ENCODE measurements around the gene MYO9B.
A peak's percentile ranks its signal among the peaks of the same experiment; 100 is the strongest.
"Not testable (repeated sequence)": the region's sequence is repeated elsewhere in the genome, so short reads cannot be mapped to it uniquely, and the experiment has no call there.

MYO9B gene

GRCh38 chr19:17090583-17090982, 15.0 kb downstream of the MYO9B start:
- DNase-seq = no peak

- DNase-seq = no peak
These were observed 16.3 kb downstream of the MYO9B start for GRCh38 chr19:17091758-17092333.

DNA sequence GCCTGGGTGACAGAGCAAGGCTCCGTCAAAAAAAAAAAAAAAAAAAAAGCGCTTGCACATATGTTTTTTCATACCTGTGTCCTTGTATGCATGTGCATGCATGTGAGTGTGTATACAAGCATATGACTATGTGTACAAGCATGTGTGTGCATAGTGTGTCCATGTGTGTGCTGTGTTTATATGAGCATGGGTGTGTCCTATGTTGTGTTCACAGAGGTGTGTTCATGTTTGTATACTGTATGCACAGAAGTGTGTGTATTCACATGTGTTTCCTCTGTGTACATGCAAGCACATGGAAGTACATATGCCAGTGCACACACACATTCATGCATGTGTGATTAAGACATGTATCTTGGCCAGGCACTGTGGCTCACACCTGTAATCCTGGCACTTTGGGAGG, 17.1 kb downstream of the MYO9B start:
- no peak for DNase-seq

DNA sequence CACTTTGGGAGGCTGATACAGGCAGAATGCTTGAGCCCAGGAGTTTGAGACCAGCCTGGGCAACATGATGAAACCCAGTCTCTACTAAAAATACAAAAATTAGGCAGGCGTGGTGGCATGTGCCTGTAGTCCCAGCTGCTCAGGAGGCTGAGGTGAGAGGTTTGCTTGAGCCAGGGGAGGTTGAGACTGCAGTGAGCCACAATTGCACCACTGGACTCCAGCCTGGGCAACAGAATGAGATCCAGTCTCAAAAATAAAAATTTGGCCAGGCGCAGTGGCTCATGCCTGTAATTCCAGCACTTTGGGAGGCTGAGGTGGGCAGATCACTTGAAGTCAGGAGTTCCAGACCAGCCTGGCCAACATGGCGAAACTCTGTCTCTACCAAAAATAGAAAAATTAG, 19.1 kb downstream of the MYO9B start:
- DNase-seq = not testable (repeated sequence)

DNA sequence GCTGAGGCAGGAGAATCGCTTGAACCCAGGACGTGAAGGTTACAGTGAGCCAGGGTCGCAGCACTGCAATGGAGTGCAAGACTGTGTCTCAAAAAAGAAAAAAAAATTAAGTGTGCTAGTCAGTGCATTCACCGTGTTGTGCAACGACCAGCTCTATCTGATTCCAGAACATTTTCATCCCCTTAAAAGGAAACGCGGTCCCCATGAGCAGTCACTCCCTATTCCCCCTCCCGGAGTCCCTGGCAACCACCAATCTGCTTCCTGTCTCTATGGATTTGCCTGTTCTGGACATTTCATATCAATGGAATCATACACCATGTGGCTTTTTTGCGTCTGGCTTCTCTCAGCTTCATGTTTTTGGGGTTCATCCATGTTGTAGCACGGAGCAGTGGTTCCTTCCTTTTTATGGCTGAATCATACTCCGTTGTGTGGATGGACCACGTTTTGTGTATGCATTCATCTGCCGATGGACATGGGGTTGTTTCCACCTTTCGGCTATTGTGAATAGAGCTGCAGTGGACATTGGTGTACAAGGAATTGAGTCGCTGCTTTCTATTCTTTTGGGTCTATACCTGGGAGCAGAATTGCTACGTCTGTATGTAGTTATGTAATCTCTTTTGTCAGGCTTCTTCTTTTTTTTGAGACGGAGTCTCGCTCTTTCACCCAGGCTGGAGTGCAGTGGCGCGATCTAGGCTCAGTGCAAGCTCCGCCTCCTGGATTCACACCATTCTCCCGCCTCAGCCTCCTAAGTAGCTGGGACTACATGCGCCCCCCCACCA, 19.8 kb downstream of the MYO9B start:
- DNase-seq = no peak

DNA sequence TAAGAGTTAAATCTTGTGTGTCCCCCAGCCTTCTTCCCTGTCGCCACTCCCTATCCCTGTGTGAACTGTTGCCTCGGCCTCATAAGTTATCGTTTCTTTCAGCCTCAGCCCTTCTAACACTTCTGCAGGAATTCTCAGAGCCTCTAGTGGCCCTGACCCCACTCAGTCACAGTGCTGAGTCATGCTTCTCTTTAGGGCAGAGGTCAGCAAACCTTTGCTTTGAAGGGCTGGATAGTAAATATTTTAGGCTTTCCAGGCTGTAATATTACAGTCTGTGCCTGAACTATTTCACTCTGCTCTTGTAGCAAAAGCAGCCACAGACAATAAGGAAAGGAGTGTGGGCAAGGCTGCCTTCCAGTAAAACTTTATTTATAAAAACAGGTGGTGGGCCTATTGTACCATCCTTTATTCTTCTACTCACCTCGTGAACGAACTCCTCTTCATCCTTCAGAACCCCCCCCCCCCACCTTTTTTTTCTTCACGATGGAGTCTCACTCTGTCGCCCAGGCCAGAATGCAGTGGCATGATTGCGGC, 22.1 kb downstream of the MYO9B start:
- no peak for DNase-seq

GRCh38 chr19:17098326-17098725, 22.7 kb downstream of the MYO9B start:
- no peak for DNase-seq

- DNase-seq = no peak
These were observed 26.4 kb downstream of the MYO9B start for GRCh38 chr19:17101686-17102628.

DNA sequence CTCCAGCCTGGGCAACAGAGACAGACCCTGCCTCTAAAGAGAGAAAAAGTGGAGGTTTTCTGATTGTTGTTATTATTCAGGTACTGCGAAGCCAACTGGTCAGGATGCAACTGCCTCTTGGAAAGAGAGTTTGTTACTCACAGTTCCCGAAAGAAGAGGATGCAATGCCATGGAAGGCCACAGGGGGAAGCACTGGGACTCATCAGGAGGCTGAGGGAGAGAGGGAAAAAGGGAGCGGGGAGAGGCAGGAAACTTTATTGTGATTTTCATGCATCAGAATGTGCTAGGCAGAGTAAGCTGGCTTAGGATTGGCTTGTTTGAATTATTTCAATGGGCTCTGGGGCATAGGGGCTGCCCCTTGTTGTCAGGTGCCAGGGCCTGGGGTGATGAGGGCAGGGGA, 27.6 kb downstream of the MYO9B start:
- peak; percentile 40 for DNase-seq

GRCh38 chr19:17104679-17105078, 29.1 kb downstream of the MYO9B start:
- DNase-seq = no peak

DNA sequence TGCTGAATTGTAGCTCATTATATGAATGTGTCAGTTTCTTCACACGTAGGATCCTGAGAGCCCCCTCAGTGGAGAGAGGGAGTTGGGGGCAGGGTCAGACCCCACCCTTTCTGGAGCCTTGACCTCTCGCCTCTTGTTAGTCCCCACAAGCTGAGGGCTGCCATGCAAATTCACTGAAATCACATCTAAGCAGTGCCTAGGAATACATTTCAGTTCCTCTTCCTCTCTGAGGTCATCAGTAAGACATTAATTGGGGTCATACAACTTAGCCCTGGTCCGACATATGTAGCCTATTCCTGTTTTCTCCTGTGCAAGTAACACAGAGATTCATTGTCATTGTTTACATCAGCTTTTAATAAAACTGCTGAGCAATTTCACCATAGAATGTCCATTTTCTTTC, 30.0 kb downstream of the MYO9B start:
- DNase-seq = no peak

GRCh38 chr19:17106964-17107363, 31.4 kb downstream of the MYO9B start:
- not testable (repeated sequence) for DNase-seq

DNA sequence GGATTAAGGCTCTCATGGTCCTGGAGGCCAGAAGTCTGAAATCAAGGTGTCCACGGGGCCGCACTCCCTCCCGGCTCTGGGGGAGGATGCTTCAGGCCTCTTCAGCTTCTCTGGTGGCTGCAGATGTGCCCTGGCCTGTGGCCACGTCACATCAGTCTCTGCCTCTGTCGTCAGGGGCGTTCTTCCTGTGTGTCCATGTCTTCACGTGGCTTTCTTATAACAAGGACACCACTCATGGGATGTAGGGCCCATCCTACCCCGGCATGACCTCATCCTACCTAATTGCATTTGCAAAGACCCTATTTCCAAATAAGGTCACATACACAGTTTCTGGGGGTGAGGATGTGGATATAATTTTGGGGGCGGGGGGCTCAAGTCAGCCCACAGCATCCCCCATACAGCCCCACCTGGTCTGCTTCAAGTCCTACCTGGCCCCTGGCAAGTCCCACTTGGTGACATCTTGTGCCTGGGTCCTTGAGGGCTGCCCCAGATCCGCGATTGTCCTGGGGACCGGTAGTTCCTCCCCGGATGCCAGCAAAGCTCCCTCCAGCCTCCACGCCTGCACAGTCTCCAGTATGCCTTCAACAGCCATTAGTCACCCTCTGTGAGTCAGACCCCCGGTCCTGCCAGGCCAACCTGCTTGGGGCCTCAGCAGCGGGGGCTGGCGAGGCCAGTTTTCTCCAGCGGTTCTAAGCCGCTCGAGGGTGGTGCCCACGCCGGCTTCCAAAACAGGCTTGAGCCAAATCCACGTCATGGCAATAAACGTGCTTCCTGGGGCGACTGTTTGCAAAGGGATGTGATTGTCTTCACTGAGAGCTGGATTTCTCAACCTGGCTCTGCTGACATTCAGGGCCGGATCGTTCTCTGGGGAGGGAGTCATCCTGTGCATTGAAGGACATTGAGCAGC, 32.2 kb downstream of the MYO9B start:
- DNase-seq = peak; percentile 77

DNA sequence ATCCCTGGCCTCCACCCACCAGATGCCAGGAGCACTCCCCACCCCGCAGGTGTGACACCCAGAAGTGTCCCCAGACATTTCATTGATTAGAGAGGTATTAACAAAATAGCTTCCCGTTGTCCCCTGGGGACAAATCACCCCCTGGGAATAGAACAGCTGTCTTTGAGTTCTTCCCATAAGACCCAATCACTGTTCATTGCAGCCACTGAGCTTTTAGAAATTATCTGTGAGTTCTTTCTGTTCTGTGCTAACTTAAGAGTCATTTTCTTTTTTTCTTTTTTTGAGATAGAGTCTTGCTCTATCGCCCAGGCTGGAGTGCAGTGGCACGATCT, 32.8 kb downstream of the MYO9B start:
- DNase-seq = no peak

DNA sequence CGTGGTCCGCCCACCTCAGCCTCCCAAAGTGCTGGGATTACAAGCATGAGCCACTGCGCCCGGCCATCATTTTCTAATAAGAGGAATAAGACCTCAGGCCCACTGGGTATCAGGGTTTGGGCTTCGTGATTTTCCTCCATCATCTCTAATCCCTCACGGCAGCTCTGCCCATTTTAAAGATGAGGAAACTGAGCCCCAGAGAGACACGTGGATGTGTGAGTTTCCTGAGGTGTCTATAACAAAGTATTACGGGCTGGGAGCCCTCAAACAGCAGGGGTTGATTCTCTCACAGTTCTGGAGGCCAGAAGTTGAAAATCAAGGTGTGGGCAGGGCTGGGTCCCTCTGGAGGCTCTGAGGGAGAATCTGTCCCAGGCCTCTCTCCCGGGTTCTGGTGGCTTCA, 33.7 kb downstream of the MYO9B start:
- no peak for DNase-seq

DNA sequence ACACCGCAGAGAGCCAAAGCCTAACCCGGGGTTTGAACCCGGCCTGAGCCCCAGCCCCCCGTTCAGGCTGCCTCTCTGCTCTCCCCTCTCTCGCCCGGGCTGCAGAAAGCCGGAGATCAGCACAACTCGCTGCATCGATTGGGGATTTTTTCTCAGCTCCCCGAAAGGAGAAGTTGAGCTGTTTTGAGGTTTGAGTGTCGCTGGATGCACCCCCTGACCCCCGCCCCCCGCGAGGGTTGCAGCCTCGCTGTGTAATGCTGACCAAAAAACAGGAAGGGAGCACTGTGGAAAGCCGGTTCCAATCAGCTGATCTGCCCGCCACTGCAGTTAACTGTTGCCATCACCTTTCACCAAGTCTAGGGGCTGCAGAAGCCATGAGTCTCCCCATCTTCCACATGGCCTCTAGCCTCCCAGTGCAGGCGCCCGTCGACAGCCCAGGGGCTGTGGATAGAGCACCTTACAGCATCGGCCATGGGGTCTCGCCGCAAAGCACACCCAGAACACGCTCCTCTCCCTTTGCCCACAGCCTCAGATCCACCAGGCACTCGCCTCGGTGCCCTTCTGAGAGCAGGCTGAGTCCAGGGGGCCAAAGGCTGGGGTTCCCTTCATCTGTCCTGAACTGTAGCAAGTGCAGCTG, 34.5 kb downstream of the MYO9B start:
- no peak for DNase-seq

DNA sequence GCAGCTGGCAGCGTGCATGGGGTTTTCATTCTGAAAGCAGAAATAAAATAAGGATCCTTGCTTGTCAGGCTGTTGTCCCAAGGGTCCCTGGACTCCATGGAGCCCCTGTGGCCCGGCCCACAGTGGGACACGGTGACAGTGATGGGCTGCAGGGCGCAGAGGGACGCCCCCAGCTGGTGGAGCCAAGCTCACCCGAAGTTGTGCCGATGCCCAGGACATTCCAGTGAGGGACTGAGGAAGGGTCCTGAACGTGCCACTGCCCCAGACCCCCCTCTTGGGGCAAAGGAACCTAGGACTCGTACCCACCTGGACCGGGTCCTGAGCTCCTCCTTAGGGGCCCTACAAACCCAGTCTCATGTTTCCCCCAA, 35.0 kb downstream of the MYO9B start:
- DNase-seq = no peak

GRCh38 chr19:17111766-17112165, 36.2 kb downstream of the MYO9B start:
- DNase-seq = no peak

DNA sequence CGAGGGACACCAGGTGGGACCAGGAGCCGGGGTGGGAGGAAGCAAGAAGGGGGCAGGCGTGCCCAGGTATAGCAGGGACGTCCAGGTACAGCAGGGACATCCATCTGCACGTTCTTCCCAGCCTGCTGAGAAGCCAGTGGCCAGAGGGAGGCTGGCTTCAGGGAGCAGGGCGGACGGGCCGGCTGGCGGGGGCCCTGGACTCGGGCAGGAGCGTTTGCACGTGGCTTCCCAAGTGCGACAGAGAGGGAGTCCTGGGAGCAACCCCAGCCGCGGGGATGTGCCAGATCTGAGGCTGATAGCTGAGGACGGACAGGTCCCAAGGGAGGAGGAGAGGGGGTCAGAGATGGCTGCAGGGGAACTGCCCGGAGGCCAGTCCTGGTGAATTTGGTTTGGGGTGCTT, 36.7 kb downstream of the MYO9B start:
- no peak for DNase-seq

DNA sequence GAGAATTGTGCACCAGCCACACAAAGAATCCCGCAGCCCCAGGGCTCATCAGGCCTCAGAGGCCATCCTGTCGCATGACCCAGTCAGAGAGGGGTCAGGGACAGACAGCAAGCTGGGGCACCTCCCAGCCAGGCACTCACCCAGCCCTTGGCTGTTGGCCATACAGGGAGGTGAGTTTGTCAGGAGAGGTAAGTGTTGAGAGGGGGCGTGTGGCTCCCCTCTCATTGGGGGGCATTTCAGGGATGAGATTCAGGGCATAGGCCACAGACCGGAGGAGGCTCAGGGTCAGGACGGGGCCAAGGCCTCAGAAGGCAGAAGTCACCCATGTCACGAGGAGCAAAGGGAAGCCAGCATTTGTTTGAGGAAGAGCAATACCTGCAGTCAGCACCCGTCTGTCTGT, 37.1 kb downstream of the MYO9B start:
- DNase-seq = no peak

GRCh38 chr19:17113127-17113785, 37.7 kb downstream of the MYO9B start:
- no peak for DNase-seq
